DND-41 (cell line): Measurements from ENCODE around the gene FH.

ENCODE experiments used
- EZH2 ChIP-seq: IDR thresholded peaks from 3 replicates; pipeline ENCODE4 v1.6.1; 2012; ENCODE audit warnings: borderline replicate concordance, low read depth, mild to moderate bottlenecking, moderate library complexity, low read length, inconsistent platforms; ENCODE audit not compliant: severe bottlenecking
- TF ChIP-seq, protein P1 (sequence below): IDR thresholded peaks from 2 replicates; pipeline ENCODE4 v1.5.1; 2012; ENCODE audit warnings: borderline replicate concordance, low read length, moderate library complexity, mild to moderate bottlenecking; ENCODE audit not compliant: poor library complexity, severe bottlenecking; ENCODE audit errors: extremely low read depth

DNA sequence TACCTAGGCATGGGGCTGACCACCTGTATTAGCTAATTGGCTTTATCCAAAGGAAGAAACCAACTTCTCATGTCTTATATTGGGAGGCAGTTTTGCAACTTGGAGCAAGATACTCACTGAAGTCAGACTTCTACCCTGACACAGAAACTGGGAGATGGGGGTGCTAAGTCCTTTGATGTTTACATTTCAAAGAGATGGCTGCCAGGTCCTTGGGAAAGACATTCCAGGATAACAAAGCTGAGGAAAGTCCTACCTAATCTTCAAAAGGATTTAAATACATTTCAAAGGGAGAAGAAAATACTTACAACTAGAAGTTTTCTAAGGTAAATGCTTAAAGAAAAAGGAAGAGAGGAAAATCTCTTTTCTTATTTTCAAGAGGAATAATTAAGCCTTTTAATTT lies 62.1 kb downstream of the FH start:
- no peak for TF ChIP-seq EZH2
- TF ChIP-seq, protein P1, sequence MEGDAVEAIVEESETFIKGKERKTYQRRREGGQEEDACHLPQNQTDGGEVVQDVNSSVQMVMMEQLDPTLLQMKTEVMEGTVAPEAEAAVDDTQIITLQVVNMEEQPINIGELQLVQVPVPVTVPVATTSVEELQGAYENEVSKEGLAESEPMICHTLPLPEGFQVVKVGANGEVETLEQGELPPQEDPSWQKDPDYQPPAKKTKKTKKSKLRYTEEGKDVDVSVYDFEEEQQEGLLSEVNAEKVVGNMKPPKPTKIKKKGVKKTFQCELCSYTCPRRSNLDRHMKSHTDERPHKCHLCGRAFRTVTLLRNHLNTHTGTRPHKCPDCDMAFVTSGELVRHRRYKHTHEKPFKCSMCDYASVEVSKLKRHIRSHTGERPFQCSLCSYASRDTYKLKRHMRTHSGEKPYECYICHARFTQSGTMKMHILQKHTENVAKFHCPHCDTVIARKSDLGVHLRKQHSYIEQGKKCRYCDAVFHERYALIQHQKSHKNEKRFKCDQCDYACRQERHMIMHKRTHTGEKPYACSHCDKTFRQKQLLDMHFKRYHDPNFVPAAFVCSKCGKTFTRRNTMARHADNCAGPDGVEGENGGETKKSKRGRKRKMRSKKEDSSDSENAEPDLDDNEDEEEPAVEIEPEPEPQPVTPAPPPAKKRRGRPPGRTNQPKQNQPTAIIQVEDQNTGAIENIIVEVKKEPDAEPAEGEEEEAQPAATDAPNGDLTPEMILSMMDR = no peak
